H9 (cell line): Measurements from ENCODE around the gene TRIM9. TPM values are rescaled to one million over a fixed set of nuclear protein-coding genes. Genes with fewer than 3 reads are reported as not detected.

Experiments used
- DNase-seq: peaks from one replicate; pipeline ENCODE4 v3.0.0-alpha.2; 2017
- H2AFZ ChIP-seq: one replicate; pipeline ENCODE4 v1.6.1; 2013; ENCODE audit warnings: mild to moderate bottlenecking, low read length, control low read depth, moderate library complexity
- H2AK5ac ChIP-seq: 2 replicates; pipeline ENCODE4 v1.6.1; 2013; ENCODE audit warnings: low read length, control low read depth, mixed read lengths; ENCODE audit not compliant: insufficient read length
- H2BK120ac ChIP-seq: one replicate; pipeline ENCODE4 v1.6.1; 2013; ENCODE audit warnings: low read depth, mild to moderate bottlenecking, low read length, control low read depth, inconsistent platforms; ENCODE audit not compliant: poor library complexity, severe bottlenecking
- H2BK12ac ChIP-seq: 2 replicates; pipeline ENCODE4 v1.6.1; 2013; ENCODE audit warnings: low read length, control low read depth, mixed read lengths, low read depth; ENCODE audit not compliant: insufficient read length
- H2BK15ac ChIP-seq: 2 replicates; pipeline ENCODE4 v1.6.1; 2013; ENCODE audit warnings: low read depth, low read length, control low read depth
- H2BK20ac ChIP-seq: one replicate; pipeline ENCODE4 v1.6.1; 2013; ENCODE audit warnings: low read depth, mild to moderate bottlenecking, low read length, control low read depth, inconsistent platforms; ENCODE audit not compliant: poor library complexity, severe bottlenecking
- H2BK5ac ChIP-seq: 2 replicates; pipeline ENCODE4 v1.6.1; 2013; ENCODE audit warnings: low read length, control low read depth, mixed read lengths; ENCODE audit not compliant: insufficient read length
- H3K14ac ChIP-seq: 2 replicates; pipeline ENCODE4 v1.6.1; 2013; ENCODE audit warnings: low read length, control low read depth; ENCODE audit not compliant: insufficient read depth
- H3K18ac ChIP-seq: 2 replicates; pipeline ENCODE4 v1.6.1; 2013; ENCODE audit warnings: low read depth, mild to moderate bottlenecking, mixed read lengths, low read length, control low read depth; ENCODE audit not compliant: insufficient read length
- H3K23ac ChIP-seq: 2 replicates; pipeline ENCODE4 v1.6.1; 2013; ENCODE audit warnings: low read length, control low read depth, mixed read lengths, low read depth; ENCODE audit not compliant: insufficient read length
- H3K23me2 ChIP-seq: 2 replicates; pipeline ENCODE4 v1.6.1; 2013; ENCODE audit warnings: low read depth, mild to moderate bottlenecking, mixed read lengths, low read length, control low read depth; ENCODE audit not compliant: insufficient read length, poor library complexity, severe bottlenecking
- H3K27ac ChIP-seq: 2 replicates; pipeline ENCODE4 v1.5.1; 2013; ENCODE audit warnings: low read length, control low read depth, mixed read lengths, low read depth; ENCODE audit not compliant: insufficient read length
- H3K27me3 ChIP-seq: 2 replicates; pipeline ENCODE4 v1.6.1; 2013; ENCODE audit warnings: low read length, control low read depth, inconsistent platforms; ENCODE audit not compliant: insufficient read depth
- H3K4ac ChIP-seq: 2 replicates; pipeline ENCODE4 v1.6.1; 2013; ENCODE audit warnings: low read depth, mild to moderate bottlenecking, control low read depth, inconsistent platforms, low read length, moderate library complexity
- H3K4me1 ChIP-seq: 2 replicates; pipeline ENCODE4 v1.6.1; 2013; ENCODE audit warnings: low read length, control low read depth, inconsistent platforms; ENCODE audit not compliant: insufficient read depth
- H3K4me2 ChIP-seq: 2 replicates; pipeline ENCODE4 v1.6.1; 2013; ENCODE audit warnings: low read length, control low read depth, mixed read lengths; ENCODE audit not compliant: insufficient read length, insufficient read depth
- H3K56ac ChIP-seq: 2 replicates; pipeline ENCODE4 v1.6.1; 2013; ENCODE audit warnings: low read depth, mild to moderate bottlenecking, mixed read lengths, low read length, control low read depth; ENCODE audit not compliant: insufficient read length
- H3K79me1 ChIP-seq: 2 replicates; pipeline ENCODE4 v1.6.1; 2013; ENCODE audit warnings: low read depth, mild to moderate bottlenecking, moderate library complexity, low read length, control low read depth, inconsistent platforms; ENCODE audit not compliant: insufficient read depth, poor library complexity, severe bottlenecking
- H3K79me2 ChIP-seq: 2 replicates; pipeline ENCODE4 v1.6.1; 2013; ENCODE audit warnings: low read length, control low read depth, inconsistent platforms; ENCODE audit not compliant: insufficient read depth
- H3K9ac ChIP-seq: 2 replicates; pipeline ENCODE4 v1.6.1; 2013; ENCODE audit warnings: low read length, control low read depth, mixed read lengths; ENCODE audit not compliant: insufficient read length; ENCODE audit errors: extremely low read depth
- H3K9me3 ChIP-seq: one replicate; pipeline ENCODE4 v1.6.1; 2013; ENCODE audit warnings: low read depth, low read length, inconsistent platforms; ENCODE audit not compliant: control insufficient read depth
- H3T11ph ChIP-seq: one replicate; pipeline ENCODE4 v1.6.1; 2013; ENCODE audit warnings: mild to moderate bottlenecking, low read length, control low read depth, inconsistent platforms
- H4K20me1 ChIP-seq: one replicate; pipeline ENCODE4 v1.6.1; 2013; ENCODE audit not compliant: control insufficient read depth, insufficient read length, insufficient read depth
- H4K5ac ChIP-seq: 2 replicates; pipeline ENCODE4 v1.6.1; 2013; ENCODE audit warnings: low read depth, mild to moderate bottlenecking, mixed read lengths, low read length, control low read depth; ENCODE audit not compliant: insufficient read length
- H4K8ac ChIP-seq: replicated peaks from 2 replicates; pipeline ENCODE4 v1.6.1; 2013; ENCODE audit warnings: low read length, control low read depth, mixed read lengths, low read depth; ENCODE audit not compliant: insufficient read length
- H4K91ac ChIP-seq: 2 replicates; pipeline ENCODE4 v1.6.1; 2013; ENCODE audit warnings: low read depth, mild to moderate bottlenecking, moderate library complexity, mixed read lengths, low read length, control low read depth; ENCODE audit not compliant: insufficient read length
- H3K27ac Mint-ChIP-seq, 3 experiments: 2 replicates in 2 of 3; 3 replicates in 1 of 3; pipeline ENCODE4 v1.8.0; 2020 to 2021; ENCODE audit warnings: mixed read lengths in 3 of 3, mild to moderate bottlenecking in 1 of 3, moderate library complexity in 1 of 3
- H3K27me3 Mint-ChIP-seq: 2 replicates; pipeline ENCODE4 v1.8.0; 2021; ENCODE audit warnings: low read depth, mild to moderate bottlenecking, moderate library complexity, mixed read lengths
- H3K36me3 Mint-ChIP-seq, 3 experiments: 2 replicates in 2 of 3; 3 replicates in 1 of 3; pipeline ENCODE4 v1.8.0; 2020 to 2021; ENCODE audit warnings: low read depth in 3 of 3, mixed read lengths in 3 of 3; ENCODE audit not compliant: insufficient read depth in 1 of 3
- H3K4me1 Mint-ChIP-seq, 2 experiments: 2 replicates each; pipeline ENCODE4 v1.8.0; 2020; ENCODE audit warnings: mixed read lengths in 2 of 2
- H3K4me3 Mint-ChIP-seq, 2 experiments: 2 replicates in 1 of 2; 3 replicates in 1 of 2; pipeline ENCODE4 v1.8.0; 2020 to 2021; ENCODE audit warnings: mild to moderate bottlenecking in 2 of 2, mixed read lengths in 2 of 2, moderate library complexity in 1 of 2
- H3K9me3 Mint-ChIP-seq, 2 experiments: 2 replicates in 1 of 2; 3 replicates in 1 of 2; pipeline ENCODE4 v1.8.0; 2020; ENCODE audit warnings: mild to moderate bottlenecking in 2 of 2, mixed read lengths in 2 of 2, moderate library complexity in 1 of 2
- CTCF ChIP-seq: fragments of 200-600 bp; sonication (generic); conservative IDR thresholded peaks from 3 replicates; pipeline ENCODE4 v1.8.0; 2021; ENCODE audit warnings: antibody characterized with exemption, mild to moderate bottlenecking
- WGBS: extraction: QIAGEN DNeasy Blood & Tissue Kit; methylation state at CpG from one replicate; pipeline ENCODE4 v1.1.7; 2013; ENCODE audit warnings: missing lambda C conversion rate, low lambda C conversion rate, mixed read lengths; ENCODE audit not compliant: insufficient read length; ENCODE audit errors: extremely low coverage; 5-methylcytosine and 5-hydroxymethylcytosine counted together
- total RNA-seq: library from RNA; stranded (reverse); gene quantifications from 2 replicates; pipeline ENCODE4 v1.2.1, GENCODE V29; 2021

Gene TRIM9
- total RNA-seq, 1 experiment from 2014 or later = 0.98 TPM

- Mint-ChIP-seq H3K36me3 (peaks cover 2 to 7% (median 3%) of the 10 kb centered on the region in 3 experiments; a peak in 5 of 7 replicates), H3K27ac (no peak overlapping the region), H3K27me3 (peaks cover 9% of the 10 kb centered on the region), H3K4me1 (peaks cover 8 to 12% of the 10 kb centered on the region in 2 experiments), H3K9me3 (peaks cover 3 to 5% of the 10 kb centered on the region in 2 experiments; a peak in 3 of 5 replicates), H3K4me3 (no peak overlapping the region)
- peaks cover 16% of the 10 kb centered on the region for H3K23me2 ChIP-seq
- H2AK5ac ChIP-seq = no peak overlapping the region
- no peak overlapping the region for H3K4ac ChIP-seq
- no peak for TF ChIP-seq CTCF
- no peak overlapping the region for H2BK15ac ChIP-seq
- DNase-seq = no peak
- H2BK120ac ChIP-seq = no peak overlapping the region
- H3K9me3 ChIP-seq = no peaks in the 10 kb centered on the region
- H3K79me2 ChIP-seq = no peaks in the 10 kb centered on the region
- no peak overlapping the region for H4K91ac ChIP-seq
- no peak overlapping the region for H3T11ph ChIP-seq
- no peaks in the 10 kb centered on the region for H3K79me1 ChIP-seq
- H2BK12ac ChIP-seq = no peak overlapping the region
- no peak overlapping the region for H3K27ac ChIP-seq
- no peak overlapping the region for H3K23ac ChIP-seq
- no peak overlapping the region for H3K9ac ChIP-seq
- no peaks in the 10 kb centered on the region for H3K4me1 ChIP-seq
- H3K14ac ChIP-seq = no peak overlapping the region
- WGBS = no CpG with 5 or more reads among the region's 5 CpGs
- no peak overlapping the region for H4K8ac ChIP-seq
- H3K4me2 ChIP-seq = no peak overlapping the region
- no peak overlapping the region for H4K5ac ChIP-seq
- H3K56ac ChIP-seq = no peak overlapping the region
- H2AFZ ChIP-seq = no peak overlapping the region
- H3K18ac ChIP-seq = no peak overlapping the region
- H2BK20ac ChIP-seq = no peak overlapping the region
- no peaks in the 10 kb centered on the region for H4K20me1 ChIP-seq
- no peaks in the 10 kb centered on the region for H3K27me3 ChIP-seq
- H2BK5ac ChIP-seq = no peak overlapping the region
Measured at GRCh38 chr14:50946234-50946935, 148.5 kb downstream of the TRIM9 start.
